Measurements from ENCODE around the gene TCF19.
"Not testable (repeated sequence)": the region's sequence is repeated elsewhere in the genome, so short reads cannot be mapped to it uniquely, and the experiment has no call there.

The TCF19 gene

DNA sequence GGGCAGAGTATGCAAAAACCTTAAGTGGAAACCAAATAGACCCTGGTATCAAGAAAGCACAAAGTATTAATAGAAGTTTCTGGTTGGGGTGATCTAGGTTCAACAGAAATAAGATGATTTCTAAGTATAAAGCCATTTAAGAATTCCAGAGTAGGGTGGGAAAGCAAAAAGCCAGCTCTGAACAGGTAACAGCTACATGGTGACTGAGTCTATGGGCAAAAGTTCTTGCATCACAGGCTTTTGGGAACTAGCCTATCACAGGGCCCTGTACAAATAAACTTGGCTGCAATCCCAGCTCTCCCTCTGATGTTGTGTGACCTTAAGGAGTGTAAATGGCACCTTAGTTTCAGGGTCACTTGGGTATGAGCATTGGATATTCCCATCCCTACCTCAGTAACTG lies 5.5 kb downstream of the TCF19 start:
- no peak for DNase-seq

DNA sequence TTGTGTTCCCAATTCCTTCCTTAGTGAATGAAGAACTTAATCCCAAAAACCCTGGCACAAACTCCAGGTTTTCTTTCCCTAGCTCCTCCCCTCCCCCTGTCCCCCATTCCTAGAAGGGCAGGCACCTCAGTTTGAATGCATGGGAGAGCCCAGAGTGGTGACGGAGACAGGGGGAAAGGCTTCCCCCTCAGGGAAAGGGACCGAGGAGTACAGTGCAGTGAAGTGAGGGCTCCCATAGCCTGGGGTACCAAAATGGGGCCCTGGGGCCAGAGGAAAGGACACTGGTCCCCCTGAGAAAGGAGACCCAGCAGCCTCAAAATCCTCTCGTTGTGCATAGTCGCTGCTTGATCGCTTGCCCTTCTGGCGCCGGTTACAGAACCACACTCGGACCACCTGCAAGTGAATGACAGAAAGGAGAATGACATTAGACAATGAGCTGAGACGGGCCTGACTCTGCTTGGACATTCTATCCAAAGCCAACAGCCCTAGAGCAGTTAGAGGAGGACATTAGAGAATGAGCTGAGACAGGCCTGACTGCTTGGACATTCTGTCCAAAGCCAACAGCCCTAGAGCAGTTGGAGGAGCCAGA lies 6.2 kb downstream of the TCF19 start:
- not testable (repeated sequence) for DNase-seq

DNA sequence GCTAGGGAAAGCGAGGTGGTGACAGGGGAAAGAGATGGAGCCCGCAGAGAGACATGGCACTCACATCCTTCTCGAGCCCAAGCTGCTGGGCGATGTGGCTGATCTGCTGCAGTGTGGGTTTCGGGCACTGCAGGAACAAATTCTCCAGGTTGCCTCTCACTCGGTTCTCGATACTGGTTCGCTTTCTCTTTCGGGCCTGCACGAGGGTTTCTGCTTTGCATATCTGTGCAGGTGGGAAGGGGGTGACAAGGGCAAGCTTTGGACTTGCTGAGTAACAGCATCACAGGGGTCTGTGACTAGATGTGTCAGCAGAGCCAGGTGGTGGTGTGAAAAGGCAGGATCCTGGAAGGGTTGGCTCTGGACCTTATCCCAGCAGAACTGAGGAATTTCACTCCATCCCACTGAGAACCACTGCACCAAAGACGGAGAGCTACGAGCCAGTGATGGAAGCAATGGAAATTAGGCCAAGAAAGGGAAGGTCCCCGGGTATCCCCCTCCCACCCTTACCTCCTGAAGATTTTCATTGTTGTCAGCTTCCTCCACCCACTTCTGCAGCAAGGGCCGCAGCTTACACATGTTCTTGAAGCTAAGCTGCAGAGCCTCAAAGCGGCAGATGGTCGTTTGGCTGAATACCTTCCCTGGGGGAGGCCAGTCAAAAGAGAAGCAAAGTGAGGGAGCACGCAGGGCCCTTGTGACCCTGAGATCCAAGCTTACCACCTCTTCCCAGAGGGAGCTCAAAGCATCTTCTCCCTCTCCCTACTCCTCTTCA lies 6.9 kb downstream of the TCF19 start:
- DNase-seq: not testable (repeated sequence)

DNA sequence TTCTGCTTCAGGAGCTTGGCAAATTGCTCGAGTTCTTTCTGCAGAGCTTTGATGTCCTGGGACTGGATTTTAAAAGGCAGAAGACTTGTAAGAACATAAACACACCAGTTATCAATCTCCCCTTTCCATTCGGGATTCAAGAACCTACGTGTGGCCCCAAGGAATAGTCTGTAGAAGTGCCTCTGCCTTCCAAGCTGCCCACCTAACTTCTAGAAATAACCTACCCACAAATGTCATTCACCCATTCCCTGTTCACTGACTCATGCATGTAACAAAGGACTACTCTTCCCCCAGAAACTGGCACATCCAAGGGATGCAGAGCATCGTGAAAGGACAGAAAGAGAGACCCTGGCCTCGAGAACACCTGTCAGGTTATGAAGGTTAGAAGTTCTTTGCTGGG lies 7.6 kb downstream of the TCF19 start:
- DNase-seq: no peak

DNA sequence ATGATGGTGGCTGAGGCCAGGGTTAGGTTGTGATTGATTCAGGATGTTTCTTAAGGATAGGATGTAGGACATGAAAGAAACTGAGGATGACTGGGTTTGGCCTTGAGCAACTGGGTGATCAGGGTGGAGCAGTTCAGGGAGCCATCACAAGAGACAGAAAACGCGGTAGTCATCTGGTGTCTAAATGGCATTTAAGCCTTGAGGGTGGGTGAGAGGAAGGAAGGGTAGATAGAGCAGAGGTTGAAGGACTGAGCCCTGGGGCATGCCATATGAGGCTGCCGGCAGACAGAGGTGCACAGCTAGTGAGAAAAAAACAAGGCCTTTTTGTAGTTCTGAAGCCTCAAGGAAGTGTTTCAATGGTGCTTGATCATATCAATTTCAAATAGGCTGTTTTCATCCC lies 10.2 kb downstream of the TCF19 start:
- no peak for DNase-seq

DNA sequence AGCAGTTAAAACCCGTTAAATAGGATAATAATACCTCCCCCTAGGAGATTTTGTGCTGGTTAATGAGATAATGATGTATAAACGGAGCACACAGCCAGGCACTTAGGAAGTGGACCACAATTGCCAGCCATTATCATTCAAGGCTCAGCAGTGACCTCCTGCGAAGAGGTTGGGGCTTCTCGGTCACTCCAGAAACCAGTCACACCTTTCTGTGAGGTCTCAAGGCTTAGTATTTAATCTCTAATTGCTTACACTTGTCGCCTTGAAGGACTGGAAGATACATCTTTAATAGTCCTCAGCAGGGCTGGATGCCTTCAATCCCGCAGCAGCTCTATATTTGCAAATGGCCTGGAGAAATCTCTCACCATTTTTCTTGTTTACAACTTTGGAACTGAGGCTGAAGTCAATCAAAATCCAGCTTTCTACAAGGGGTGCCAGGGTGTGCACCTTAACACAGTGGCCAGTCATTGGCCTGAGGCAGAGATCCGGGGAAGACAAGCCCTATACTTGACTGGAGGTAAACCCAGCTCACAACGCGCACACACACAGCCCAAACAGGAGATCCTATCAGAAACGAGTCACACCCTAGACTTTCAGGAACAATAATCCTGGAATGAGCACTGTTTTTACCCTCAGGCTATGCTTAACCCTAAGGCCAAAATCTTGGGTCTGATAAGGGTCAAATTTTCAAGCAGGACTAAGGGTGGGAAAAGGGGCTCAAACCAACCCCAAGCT lies 10.9 kb downstream of the TCF19 start:
- DNase-seq: no peak

DNA sequence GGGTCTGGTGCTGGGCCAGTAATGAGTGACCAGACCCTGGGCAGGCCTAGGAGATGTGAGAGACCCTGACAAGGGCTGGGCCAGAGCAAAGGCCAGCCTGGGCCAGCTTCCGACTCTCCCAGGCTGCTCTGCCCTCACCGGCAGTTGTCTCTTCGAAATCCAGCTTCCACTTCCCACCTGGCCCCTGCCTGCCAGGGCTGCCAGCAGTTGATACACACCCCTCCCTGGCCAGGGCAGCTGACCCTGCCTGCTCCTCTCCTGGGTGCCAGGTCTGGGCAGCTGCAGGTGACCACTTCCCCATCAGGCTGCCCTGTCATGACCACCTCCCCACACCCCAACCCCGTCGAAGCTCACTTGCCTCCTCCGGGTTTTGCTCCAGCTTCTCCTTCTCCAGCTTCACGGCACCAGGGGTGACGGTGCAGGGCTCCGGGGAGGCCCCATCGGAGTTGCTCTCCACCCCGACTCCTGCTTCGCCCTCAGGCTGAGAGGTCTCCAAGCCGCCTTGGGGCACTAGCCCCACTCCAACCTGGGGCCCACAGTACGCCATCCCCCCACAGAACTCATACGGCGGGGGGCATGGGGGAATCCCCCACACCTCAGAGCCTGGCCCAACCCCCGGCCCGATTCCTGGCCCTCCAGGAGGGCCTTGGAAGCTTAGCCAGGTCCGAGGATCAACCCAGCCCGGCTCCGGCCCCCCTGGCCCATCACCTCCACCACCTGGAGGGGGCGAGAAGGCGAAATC lies 11.6 kb downstream of the TCF19 start:
- DNase-seq: not testable (repeated sequence)

DNA sequence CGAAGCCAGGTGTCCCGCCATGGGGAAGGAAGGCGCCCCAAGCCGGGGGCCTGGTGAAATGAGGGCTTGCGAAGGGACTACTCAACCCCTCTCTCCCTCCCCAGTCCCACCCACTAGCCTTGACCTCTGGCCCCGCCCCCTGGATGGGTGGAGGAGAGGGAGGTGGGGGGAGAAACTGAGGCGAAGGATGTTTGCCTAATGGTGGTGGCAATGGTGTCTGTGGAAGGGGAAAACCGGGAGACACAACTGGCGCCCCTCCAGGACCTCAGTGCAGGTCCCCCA lies 12.2 kb downstream of the TCF19 start, which contains the start of gene POU5F1:
POU5F1 (minus strand) TSS at position 83 of the 282 bp plus-strand sequence; CDS start at position 21, 62 bp downstream.
- no peak for DNase-seq

DNA sequence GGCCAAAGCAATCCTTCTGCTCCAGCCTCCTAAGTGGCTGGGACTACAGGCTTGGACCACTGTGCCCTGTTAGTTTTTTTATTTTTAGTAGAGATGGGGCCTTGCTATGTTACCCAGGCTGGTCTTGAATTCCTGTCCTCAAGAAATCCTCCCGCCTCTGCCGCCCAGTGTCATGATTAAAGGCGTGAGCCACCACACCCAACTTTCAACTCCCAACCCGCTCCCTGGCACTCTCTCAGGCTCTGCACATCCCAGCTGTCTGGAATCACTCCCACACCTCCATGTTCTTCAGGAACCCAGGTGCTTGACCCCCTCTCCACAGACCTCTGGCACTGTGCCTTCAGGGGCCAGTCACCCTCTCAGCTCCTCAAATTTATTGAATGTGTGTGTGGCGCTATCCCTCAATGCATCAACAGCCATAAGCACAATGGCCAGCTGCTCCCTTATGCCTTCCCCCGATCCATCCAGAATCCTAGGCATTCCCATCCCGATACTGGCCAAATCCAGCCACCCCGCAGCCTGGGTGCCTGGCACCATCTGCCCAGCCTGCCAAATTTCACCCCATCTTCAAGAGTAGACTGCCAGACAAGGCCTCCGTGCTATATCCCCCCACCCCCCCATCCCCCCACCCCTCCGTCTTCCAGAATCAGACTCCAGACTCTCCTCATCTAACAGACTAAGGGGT lies 12.7 kb downstream of the TCF19 start:
- DNase-seq: no peak

DNA sequence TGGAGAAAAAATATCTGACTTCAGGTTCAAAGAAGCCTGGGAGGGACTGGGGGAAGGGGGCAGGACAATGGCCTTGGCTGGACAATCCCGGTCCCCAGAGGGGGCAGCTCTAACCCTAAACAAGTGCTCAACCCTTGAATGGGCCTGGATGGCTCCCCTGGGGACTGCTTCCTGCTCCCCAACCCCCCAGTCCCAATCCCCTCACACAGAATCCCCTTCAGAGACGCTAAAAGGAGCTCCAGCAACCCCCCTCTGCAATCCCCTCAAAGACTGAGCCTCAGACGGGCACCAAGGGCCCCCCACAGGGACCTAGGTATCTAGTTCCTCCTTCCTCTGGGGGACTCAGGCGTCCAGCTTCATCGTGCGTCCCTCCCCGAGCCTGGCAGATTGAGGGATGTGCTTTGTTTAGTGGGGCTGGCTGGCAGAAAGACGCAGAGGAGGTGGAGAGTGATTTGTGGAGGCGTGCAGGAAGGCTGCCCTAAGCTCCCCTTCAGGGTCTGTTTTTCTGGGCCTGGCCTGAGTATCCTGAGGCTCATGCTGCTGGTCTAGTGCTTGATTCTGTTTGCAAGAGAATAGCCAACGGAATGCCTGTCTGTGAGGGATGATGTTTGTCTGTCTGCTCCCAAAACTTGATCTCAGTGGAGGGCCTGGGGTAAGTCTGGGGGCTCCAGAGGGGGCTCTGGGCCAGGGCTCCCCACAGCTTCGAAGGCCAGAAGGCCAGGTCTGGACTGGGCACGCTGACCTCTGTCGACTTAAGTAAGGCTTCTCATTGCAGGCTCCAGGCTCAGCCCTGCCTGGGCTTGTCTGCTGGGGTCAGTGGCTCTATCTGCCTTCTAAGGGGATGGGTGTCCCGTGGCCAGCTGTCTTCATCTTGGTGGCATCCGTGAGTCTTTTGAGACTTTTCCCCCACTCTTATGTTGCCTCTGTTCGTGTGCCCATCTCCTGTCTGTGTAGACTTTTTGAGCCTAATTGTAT lies 13.8 kb downstream of the TCF19 start:
- no peak for DNase-seq

DNA sequence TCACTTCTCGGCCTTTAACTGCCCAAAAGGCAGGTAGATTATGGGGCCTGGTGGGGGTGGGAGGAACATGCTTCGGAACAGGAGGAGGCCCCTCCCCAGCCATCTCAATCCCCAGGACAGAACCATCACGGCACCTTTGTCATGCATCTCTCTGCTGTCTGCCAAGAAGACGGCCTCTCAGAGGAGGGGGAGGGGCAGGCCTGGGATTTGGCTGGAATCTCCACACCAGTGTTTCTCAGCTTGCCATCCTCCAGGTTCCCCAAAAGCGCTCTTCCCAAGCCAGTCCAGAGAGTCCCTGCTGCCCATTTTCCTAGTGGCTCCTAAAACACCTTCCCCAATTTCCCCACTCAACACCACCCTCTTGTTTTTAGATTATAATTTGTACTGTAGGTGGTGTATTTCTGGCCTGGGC lies 14.6 kb downstream of the TCF19 start:
- no peak for DNase-seq

DNA sequence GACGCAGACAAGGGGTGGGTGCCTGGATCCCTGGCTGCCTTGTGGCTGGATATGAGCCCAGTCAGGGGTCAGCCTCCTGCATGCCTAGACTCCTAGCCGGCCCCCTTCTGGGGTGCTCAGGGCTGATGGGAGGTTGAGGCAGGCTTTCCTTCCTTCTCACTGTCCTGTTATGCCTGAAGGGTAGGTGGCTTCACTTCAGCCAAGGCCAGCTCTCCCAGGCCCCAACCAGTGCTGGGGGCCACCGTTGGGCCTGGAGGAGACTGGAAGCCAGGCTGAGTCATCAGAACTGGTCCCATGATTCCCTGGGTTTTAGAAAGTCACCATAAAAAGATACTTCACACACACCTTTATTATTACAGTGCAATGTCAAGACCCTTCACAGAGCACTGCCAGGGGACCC lies 15.0 kb downstream of the TCF19 start:
- DNase-seq: no peak

DNA sequence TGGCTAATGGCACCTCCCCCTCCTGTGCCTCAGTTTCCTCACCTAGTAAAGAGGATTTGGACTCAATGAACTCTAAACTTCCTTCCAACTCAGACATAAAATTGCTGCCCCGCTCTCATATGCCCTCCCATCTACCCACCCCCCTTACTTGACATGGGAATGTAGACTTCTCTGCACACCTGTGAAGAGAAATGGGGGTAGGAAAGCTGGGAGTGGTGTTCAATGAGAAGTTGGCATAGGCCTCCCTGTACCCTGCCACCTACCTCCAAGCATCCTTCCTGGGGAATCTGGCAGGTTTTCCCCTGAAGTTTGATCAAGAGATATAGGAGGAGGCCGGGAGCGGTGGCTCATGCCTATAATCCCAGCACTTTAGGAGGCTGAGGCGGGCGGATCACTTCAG lies 16.0 kb downstream of the TCF19 start:
- DNase-seq: no peak

DNA sequence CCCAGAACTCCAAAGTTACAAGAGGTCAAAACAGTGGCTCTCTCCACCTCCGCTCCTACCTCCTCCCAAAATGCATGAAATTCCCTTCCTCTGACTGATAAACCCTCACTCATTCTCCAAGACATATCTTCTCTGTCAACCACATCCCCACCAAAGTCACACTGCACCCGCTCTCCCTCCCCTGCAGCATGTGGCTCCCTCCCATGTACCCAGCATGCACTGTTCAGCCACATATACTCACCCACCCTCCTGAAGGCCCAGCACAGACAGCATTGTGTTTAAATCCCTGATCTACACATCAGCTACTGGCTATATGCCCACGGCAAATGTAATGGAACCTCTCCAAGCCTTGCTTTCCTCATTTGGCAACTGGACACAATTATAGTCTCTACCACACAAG lies 17.6 kb downstream of the TCF19 start:
- DNase-seq: no peak

DNA sequence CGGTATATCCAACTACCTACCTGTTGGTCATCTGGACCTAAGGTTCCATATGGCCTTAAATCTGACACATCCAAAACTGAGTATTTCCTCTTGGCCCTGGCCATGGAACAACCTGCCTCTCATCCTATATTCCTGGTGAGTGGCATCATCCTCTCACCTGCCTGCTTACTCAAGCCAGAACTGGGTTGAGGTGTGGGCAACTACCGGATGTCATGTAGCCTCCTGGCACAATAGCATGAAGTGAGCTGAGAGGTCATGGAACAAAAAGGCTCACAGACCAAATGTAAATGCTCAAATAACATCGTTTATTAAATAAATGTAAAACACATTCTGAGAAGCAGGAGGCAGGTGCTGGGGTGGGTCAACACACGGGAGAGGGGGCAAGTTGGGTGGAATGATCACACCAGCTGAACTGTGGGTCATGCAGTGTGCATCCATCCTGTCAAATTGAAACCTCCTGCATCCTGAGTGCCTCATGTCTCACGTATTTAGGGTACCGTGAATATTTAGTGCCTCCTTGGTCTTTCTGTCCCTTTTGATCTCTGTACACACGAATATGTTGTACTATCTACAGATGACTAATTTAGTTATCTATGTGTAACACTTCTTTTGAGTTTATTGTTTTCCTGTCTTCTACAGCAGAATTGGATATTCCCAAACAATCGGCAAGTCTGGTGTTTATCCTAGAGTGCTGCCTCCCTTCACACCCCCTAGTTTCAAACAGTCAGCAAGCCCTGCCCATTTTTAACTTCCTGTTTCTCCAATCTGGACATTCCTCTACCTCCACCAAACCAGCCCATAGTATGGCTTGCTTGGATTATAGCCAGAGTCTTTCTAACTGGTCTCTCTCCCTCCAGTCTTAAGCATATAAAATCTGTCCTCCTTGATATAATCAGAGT lies 20.0 kb downstream of the TCF19 start:
- DNase-seq: no peak

DNA sequence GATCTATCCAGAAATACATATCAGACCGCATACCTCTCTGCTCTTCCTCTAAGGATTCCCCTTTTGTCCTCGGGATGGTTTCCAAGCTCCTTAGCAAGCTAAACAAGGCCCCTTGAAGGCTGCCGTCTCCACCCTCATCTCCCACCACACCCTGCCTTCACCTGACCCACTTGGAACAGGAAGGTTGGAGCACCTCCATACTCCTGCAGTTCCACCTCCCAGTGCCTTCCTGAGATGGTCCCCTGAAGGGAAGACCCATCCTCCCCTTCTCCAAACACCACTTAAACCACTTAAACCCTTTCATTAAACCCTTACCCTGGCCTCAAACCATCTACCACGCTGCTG lies 20.6 kb downstream of the TCF19 start:
- no peak for DNase-seq

DNA sequence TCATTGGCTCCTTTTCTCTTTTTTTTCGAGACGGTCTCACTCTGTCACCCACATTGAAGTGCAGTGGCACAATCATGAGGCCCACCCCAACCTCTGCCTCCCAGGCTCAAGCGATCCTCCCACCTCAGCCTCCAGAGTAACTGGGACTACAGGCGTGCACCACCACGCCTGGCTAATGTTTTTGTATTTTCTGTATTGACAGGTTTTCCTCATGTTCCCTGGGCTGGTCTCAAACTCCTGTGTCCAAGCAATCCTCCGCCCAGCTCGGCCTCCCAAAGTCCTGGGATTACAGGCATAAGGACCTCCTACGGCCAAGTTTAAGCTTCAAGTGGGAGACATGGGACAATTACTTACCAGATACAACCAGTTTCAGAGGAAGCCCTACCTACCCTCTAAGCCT lies 21.5 kb downstream of the TCF19 start:
- no peak for DNase-seq

DNA sequence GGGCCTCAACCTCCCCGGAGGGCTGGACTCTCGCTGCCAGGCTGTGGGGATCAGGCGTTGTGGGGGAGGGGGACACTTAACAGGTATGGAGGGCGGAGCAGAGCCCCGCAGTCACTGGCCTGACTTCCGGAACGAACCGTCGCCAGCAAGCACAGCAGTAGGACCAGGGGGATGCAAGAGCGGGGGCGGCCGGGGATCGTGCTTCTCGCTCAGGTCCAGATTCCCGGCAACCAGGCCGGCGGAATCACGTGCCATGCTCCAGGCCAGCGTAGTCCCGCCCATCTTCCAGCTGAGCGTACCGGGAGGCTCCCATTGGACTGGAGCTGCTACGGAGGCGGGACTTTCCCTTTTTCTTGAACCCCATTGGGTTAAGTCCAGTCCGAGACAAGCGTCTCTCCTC lies 22.1 kb downstream of the TCF19 start:
- DNase-seq: peak; percentile 66

DNA sequence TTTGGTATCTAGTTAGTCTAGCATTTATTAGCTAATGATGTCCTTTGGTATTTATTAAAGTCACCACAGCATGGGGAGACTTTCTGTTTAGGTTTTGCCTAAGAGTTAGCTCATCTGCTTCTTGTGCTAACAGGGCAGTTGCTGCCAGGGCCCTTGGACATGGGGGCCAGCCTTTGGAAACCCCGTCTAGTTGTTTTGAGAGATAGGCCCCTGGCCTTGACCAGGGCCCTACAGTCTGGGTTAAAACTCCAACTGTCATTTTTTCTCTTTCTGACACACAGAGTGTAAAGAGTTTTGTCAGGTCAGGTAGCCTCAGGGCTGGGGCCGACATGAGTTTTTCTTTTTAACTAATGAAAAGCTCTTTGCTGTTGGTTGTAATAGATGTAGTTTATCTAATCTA lies 24.9 kb downstream of the TCF19 start:
- DNase-seq: not testable (repeated sequence)

DNA sequence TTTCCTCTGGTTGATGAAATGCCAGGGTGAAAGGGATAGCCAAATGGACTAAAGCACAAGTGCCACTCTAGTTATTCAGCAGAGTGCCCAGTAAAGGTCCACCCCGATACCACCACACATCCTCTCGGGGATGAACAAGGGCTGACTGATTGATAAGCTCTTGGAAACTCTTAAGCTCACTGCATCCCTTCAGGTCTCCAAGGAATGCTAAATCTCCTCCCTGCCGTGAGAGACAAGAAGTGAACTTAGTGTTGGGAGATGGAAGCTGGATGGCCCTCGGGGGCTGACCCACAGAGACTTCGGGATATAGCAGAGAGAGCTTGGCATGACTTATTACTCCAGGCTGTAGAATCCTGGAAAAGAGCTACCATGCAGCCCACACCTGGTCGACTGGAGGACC lies 25.5 kb downstream of the TCF19 start:
- not testable (repeated sequence) for DNase-seq

DNA sequence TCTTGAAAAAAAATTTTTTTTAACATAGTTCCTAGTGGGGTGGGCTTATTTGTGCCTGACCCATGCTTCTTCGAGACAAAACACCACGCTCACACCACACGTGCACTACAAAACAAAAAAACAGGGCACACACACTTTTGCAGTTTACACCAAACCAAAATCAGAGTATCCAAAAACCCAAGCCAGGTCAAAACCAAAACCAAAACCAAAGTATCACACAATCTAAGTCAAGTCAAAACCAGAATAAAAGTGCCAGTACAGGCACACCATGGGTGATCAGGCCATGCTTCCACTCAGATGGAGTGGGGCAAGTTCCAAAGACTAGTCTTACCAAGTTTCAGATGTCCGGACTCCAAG lies 27.3 kb downstream of the TCF19 start:
- DNase-seq: not testable (repeated sequence)

All from activated effector memory CD4-positive, alpha-beta T cell treated with Interleukin-2 at 50 U/mL for 16 hours (primary cell).